ENCODE data around the gene CD36. TPM values are rescaled to one million over a fixed set of nuclear protein-coding genes. Genes with fewer than 3 reads are reported as not detected.

The CD36 gene
- total RNA-seq, 2 donors from 2014 or later = 5.7 to 7.2 TPM

GRCh38 chr7:80604436-80604835 lies 34.0 kb upstream of the CD36 start:
- intact Hi-C loops (cut with DNase I) = no loop called here
- H3K4me3 ChIP-seq = no peak overlapping the region
- TF ChIP-seq POLR2AphosphoS5 (IDR thresholded peaks at IDR 0.05) (no peak), POLR2A (IDR thresholded peaks at IDR 0.05) (no peak), CTCF (IDR thresholded peaks at IDR 0.05) (no peak)
- 48% methylated on average over 2 of the region's 2 CpGs for WGBS
- no peaks in the 10 kb centered on the region for H3K36me3 ChIP-seq
- no peaks in the 10 kb centered on the region for H3K4me1 ChIP-seq (replicated peaks)
- no peak for DNase-seq (ENCODE audit: low spot score)
- no peaks in the 10 kb centered on the region for H3K9me3 ChIP-seq
- H3K27ac ChIP-seq = no peak overlapping the region
- no peaks in the 10 kb centered on the region for H3K27me3 ChIP-seq (replicated peaks; ENCODE audit: insufficient read depth)

GRCh38 chr7:80607136-80607535 lies 31.3 kb upstream of the CD36 start:
- 29% methylated on average over 1 of the region's 1 CpG for WGBS
- intact Hi-C loops (cut with DNase I) = no loop called here

GRCh38 chr7:80608336-80608735 lies 30.1 kb upstream of the CD36 start:
- no peak overlapping the region for H3K4me3 ChIP-seq
- intact Hi-C loops (cut with DNase I) = no loop called here
- no peaks in the 10 kb centered on the region for H3K9me3 ChIP-seq
- TF ChIP-seq POLR2A (IDR thresholded peaks at IDR 0.05) = no peak
- no peak for TF ChIP-seq POLR2AphosphoS5 (IDR thresholded peaks at IDR 0.05)
- no peak for TF ChIP-seq CTCF (IDR thresholded peaks at IDR 0.05)
- no peak overlapping the region for H3K27ac ChIP-seq
- no peaks in the 10 kb centered on the region for H3K4me1 ChIP-seq (replicated peaks)
- DNase-seq (ENCODE audit: low spot score) = no peak
- H3K36me3 ChIP-seq = no peaks in the 10 kb centered on the region
- no peaks in the 10 kb centered on the region for H3K27me3 ChIP-seq (replicated peaks; ENCODE audit: insufficient read depth)

More at GRCh38 chr7:80607136-80607535, 31.3 kb upstream of the CD36 start:
- no peaks in the 10 kb centered on the region for H3K36me3 ChIP-seq
- no peaks in the 10 kb centered on the region for H3K9me3 ChIP-seq
- H3K4me1 ChIP-seq (replicated peaks) = no peaks in the 10 kb centered on the region
- no peaks in the 10 kb centered on the region for H3K27me3 ChIP-seq (replicated peaks; ENCODE audit: insufficient read depth)
- H3K4me3 ChIP-seq = no peak overlapping the region
- TF ChIP-seq CTCF (IDR thresholded peaks at IDR 0.05) (no peak), POLR2A (IDR thresholded peaks at IDR 0.05) (no peak), POLR2AphosphoS5 (IDR thresholded peaks at IDR 0.05) (no peak)
- no peak for DNase-seq (ENCODE audit: low spot score)
- H3K27ac ChIP-seq = no peak overlapping the region

- Histone ChIP-seq H3K9me3 (no peaks in the 10 kb centered on the region), H3K27ac (no peak overlapping the region), H3K27me3 (replicated peaks; ENCODE audit: insufficient read depth) (no peaks in the 10 kb centered on the region), H3K4me3 (no peak overlapping the region), H3K4me1 (replicated peaks) (no peaks in the 10 kb centered on the region), H3K36me3 (no peaks in the 10 kb centered on the region)
- 76% methylated on average over 1 of the region's 1 CpG for WGBS
- TF ChIP-seq POLR2AphosphoS5 (IDR thresholded peaks at IDR 0.05) (no peak), CTCF (IDR thresholded peaks at IDR 0.05) (no peak), POLR2A (IDR thresholded peaks at IDR 0.05) (no peak)
- DNase-seq (ENCODE audit: low spot score) = no peak
- intact Hi-C loops (cut with DNase I) = no loop called here
These were observed 28.7 kb upstream of the CD36 start for GRCh38 chr7:80609751-80610150.

GRCh38 chr7:80611353-80611752 lies 27.1 kb upstream of the CD36 start:
- H3K4me1 ChIP-seq (replicated peaks) = no peaks in the 10 kb centered on the region
- no peaks in the 10 kb centered on the region for H3K9me3 ChIP-seq
- intact Hi-C loops (cut with DNase I) = no loop called here
- TF ChIP-seq CTCF (IDR thresholded peaks at IDR 0.05) = no peak
- no peak for TF ChIP-seq POLR2A (IDR thresholded peaks at IDR 0.05)
- TF ChIP-seq POLR2AphosphoS5 (IDR thresholded peaks at IDR 0.05) = no peak
- peak overlapping the region; percentile 30 to 49 for H3K27ac ChIP-seq
- no peaks in the 10 kb centered on the region for H3K27me3 ChIP-seq (replicated peaks; ENCODE audit: insufficient read depth)
- no peaks in the 10 kb centered on the region for H3K36me3 ChIP-seq
- DNase-seq (ENCODE audit: low spot score) = no peak
- no peak overlapping the region for H3K4me3 ChIP-seq
- 56% methylated on average over 3 of the region's 3 CpGs for WGBS

All from prostate gland (tissue), 2 donors.